Right forelimb (tissue), 1 donor: Measurements from ENCODE around the gene SRP72.
"Not testable (repeated sequence)": the region's sequence is repeated elsewhere in the genome, so short reads cannot be mapped to it uniquely, and the experiment has no call there.

Experiments
- DNase-seq: peaks from one replicate; pipeline ENCODE4 v3.0.0-alpha.2; 2018

Gene SRP72

GRCh38 chr4:56466296-56466761, 1.1 kb upstream of the SRP72 start:
- not testable (repeated sequence) for DNase-seq

- DNase-seq = peak; percentile 42
Measured at GRCh38 chr4:56466910-56467283, 520 bp upstream of the SRP72 start.

- DNase-seq = peak; percentile 56
Measured at GRCh38 chr4:56468097-56468422, 643 bp downstream of the SRP72 start.

- DNase-seq = no peak
Measured at GRCh38 chr4:56469489-56470210, 2.2 kb downstream of the SRP72 start.

- DNase-seq = no peak
Measured at GRCh38 chr4:56475917-56476316, 8.5 kb downstream of the SRP72 start.

- DNase-seq = no peak
Measured at GRCh38 chr4:56477192-56477702, 9.8 kb downstream of the SRP72 start.

GRCh38 chr4:56480691-56481090, 13.3 kb downstream of the SRP72 start:
- no peak for DNase-seq

GRCh38 chr4:56496241-56496640, 28.8 kb downstream of the SRP72 start:
- no peak for DNase-seq

- peak; percentile 75 for DNase-seq
Measured at GRCh38 chr4:56505269-56506130, 38.1 kb downstream of the SRP72 start, which contains the start of gene ARL9. TSS of gene ARL9 (plus strand) at chr4:56505791. CDS start at chr4:56505863, 72 bp downstream.

GRCh38 chr4:56511098-56511497, 43.7 kb downstream of the SRP72 start:
- no peak for DNase-seq

- DNase-seq = no peak
Measured at GRCh38 chr4:56512166-56512565, 44.7 kb downstream of the SRP72 start.

GRCh38 chr4:56513517-56513916, 46.1 kb downstream of the SRP72 start:
- no peak for DNase-seq

GRCh38 chr4:56530269-56531148, 63.1 kb downstream of the SRP72 start:
- peak; percentile 84 for DNase-seq

- DNase-seq = no peak
Measured at GRCh38 chr4:56531149-56531770, 63.8 kb downstream of the SRP72 start.

- no peak for DNase-seq
Measured at GRCh38 chr4:56531823-56532222, 64.4 kb downstream of the SRP72 start.

- no peak for DNase-seq
Measured at GRCh38 chr4:56532239-56532638, 64.8 kb downstream of the SRP72 start.

- no peak for DNase-seq
Measured at GRCh38 chr4:56535915-56536314, 68.5 kb downstream of the SRP72 start.

GRCh38 chr4:56537147-56537546, 69.7 kb downstream of the SRP72 start:
- DNase-seq = no peak

GRCh38 chr4:56540826-56541225, 73.4 kb downstream of the SRP72 start:
- DNase-seq = no peak

- DNase-seq = peak; percentile 92
Measured at GRCh38 chr4:56544573-56545131, 77.2 kb downstream of the SRP72 start.

- no peak for DNase-seq
Measured at GRCh38 chr4:56550642-56551041, 83.2 kb downstream of the SRP72 start.

- no peak for DNase-seq
Measured at GRCh38 chr4:56551516-56551915, 84.1 kb downstream of the SRP72 start.
